ENCODE measurements around the gene ITGA6.

DNA sequence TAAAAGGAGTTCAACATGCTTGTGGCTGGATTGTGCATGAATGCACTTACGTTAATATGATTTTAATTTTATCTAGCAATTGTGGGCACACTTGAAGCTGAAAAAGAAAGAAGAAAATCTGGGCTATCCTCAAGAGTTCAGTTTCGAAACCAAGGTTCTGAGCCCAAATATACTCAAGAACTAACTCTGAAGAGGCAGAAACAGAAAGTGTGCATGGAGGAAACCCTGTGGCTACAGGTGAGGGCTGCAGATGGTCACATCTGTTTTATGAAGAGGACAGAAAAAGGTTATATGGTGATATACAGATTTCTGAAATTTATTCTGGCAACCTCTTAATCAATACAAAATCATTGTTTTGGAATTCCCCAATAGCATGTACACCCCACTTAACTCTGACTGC is 57.3 kb downstream of the ITGA6 start:
- no peak for TF ChIP-seq POLR2A (IDR thresholded peaks at IDR 0.05; ENCODE audit: low read depth, low read length)
- TF ChIP-seq TAF1 (IDR thresholded peaks at IDR 0.05; ENCODE audit: borderline replicate concordance, low read depth, low read length): no peak

Measured in GM12892 (cell line).